A549 (cell line): ENCODE data around the gene PAX1. TPM values are rescaled to one million over a fixed set of nuclear protein-coding genes. Genes with fewer than 3 reads are reported as not detected.
A peak's percentile ranks its signal among the peaks of the same experiment; 100 is the strongest.

ENCODE experiments used
- ATAC-seq, 2 experiments: fragments of 200-7000 bp in 1 of 2; fragments of >200 bp in 1 of 2; cut with Nextera tagmentation in 1 of 2; cut with Tn5 transposase in 1 of 2; 3 replicates each; pipeline versions ENCODE4 v1.8.0 to v1.9.1; 2018 to 2020; ENCODE audit warnings: mild to moderate bottlenecking in 1 of 2, moderate library complexity in 1 of 2
- CTCF ChIA-PET: fragments of 300-600 bp; sonication (Branson Sonifier 250); formaldehyde crosslinking; extraction: SDS; loops from one replicate; lab custom pipeline; 2021; ENCODE audit warnings: antibody characterized with exemption, inconsistent platforms; lab: Yijun Ruan, JAX
- POLR2A ChIA-PET: fragments of 350-600 bp; formaldehyde crosslinking; extraction: SDS; loops from one replicate; lab custom pipeline; 2021; ENCODE audit warnings: antibody characterized with exemption, inconsistent platforms; lab: Yijun Ruan, JAX
- DNase-seq, 2 experiments: peaks; one replicate each; pipeline versions ENCODE4 v3.0.0 to v3.0.0-alpha.2; 2011 to 2016; ENCODE audit warnings: low read depth in 1 of 2, low spot score in 1 of 2
- FAIRE-seq: peaks from 2 replicates; lab custom pipeline; 2011; peaks lifted over from hg19 to GRCh38; lab: Jason Lieb, UNC
- H3K27ac ChIP-seq, 2 experiments: fragments of >200 bp; sonication (Bioruptor Twin); formaldehyde crosslinking; 3 replicates each; pipeline ENCODE4 v1.5.1; 2016 to 2017
- H3K4me1 ChIP-seq: fragments of >200 bp; sonication (Bioruptor Twin); formaldehyde crosslinking; 3 replicates; pipeline ENCODE4 v1.6.1; 2016
- H3K4me2 ChIP-seq: fragments of >200 bp; sonication (Bioruptor Twin); formaldehyde crosslinking; 3 replicates; pipeline ENCODE4 v1.6.1; 2016
- H3K4me3 ChIP-seq: fragments of >200 bp; sonication (Bioruptor Twin); formaldehyde crosslinking; 3 replicates; pipeline ENCODE4 v1.5.1; 2016
- H3K9me3 ChIP-seq: fragments of >200 bp; sonication (Bioruptor Twin); formaldehyde crosslinking; 3 replicates; pipeline ENCODE4 v1.6.1; 2016
- BCL3 ChIP-seq: fragments of >200 bp; sonication (Bioruptor Twin); formaldehyde crosslinking; IDR thresholded peaks from 3 replicates; pipeline ENCODE4 v1.6.1; 2016
- BHLHE40 ChIP-seq: IDR thresholded peaks from 2 replicates; pipeline ENCODE4 v1.6.1; 2012; ENCODE audit warnings: low read depth, low read length, inconsistent platforms
- CBX2 ChIP-seq: fragments of 200-600 bp; sonication (generic); IDR thresholded peaks from 2 replicates; pipeline ENCODE4 v1.6.1; 2016; ENCODE audit warnings: low read depth, mild to moderate bottlenecking, borderline replicate concordance
- CBX8 ChIP-seq: fragments of 200-600 bp; sonication (generic); IDR thresholded peaks from 2 replicates; pipeline ENCODE4 v1.6.1; 2016
- CHD4 ChIP-seq: fragments of 200-600 bp; sonication (generic); IDR thresholded peaks from 2 replicates; pipeline ENCODE4 v1.6.1; 2016; ENCODE audit warnings: antibody characterized with exemption, mild to moderate bottlenecking, borderline replicate concordance
- EHMT2 ChIP-seq: fragments of 200-600 bp; sonication (generic); IDR thresholded peaks from 2 replicates; pipeline ENCODE4 v1.6.1; 2016; ENCODE audit warnings: antibody characterized with exemption, low read depth, mild to moderate bottlenecking, moderate library complexity
- FOSB ChIP-seq: fragments of 250-450 bp; sonication (Bioruptor Pico); IDR thresholded peaks from 2 replicates; pipeline ENCODE4 v1.5.0; 2020; ENCODE audit warnings: mild to moderate bottlenecking, moderate library complexity
- HDAC2 ChIP-seq: fragments of 200-600 bp; sonication (generic); IDR thresholded peaks from 2 replicates; pipeline ENCODE4 v1.6.1; 2016
- HOXB13 ChIP-seq: fragments of 250-450 bp; sonication (Bioruptor Pico); IDR thresholded peaks from 2 replicates; pipeline ENCODE4 v1.5.0; 2020; ENCODE audit warnings: low read depth, mild to moderate bottlenecking, moderate library complexity
- HOXB5 ChIP-seq: fragments of 250-450 bp; sonication (Bioruptor Pico); IDR thresholded peaks from 2 replicates; pipeline ENCODE4 v1.5.0; 2020; ENCODE audit warnings: mild to moderate bottlenecking, moderate library complexity
- RAD21 ChIP-seq, 2 experiments: fragments of >200 bp in 1 of 2; sonication (Bioruptor Twin) in 1 of 2; formaldehyde crosslinking in 1 of 2; IDR thresholded peaks in 1 of 2; conservative IDR thresholded peaks in 1 of 2; 2 replicates in 1 of 2; 3 replicates in 1 of 2; pipeline ENCODE4 v1.6.1; 2012 to 2018; ENCODE audit warnings: inconsistent platforms in 1 of 2
- REST ChIP-seq: fragments of 200-600 bp; sonication (generic); IDR thresholded peaks from 2 replicates; pipeline ENCODE4 v1.6.1; 2016; ENCODE audit warnings: antibody characterized with exemption, mild to moderate bottlenecking, moderate library complexity
- SREBF2 ChIP-seq: fragments of 450-650 bp; IDR thresholded peaks from 2 replicates; pipeline ENCODE4 v1.6.1; 2014; ENCODE audit warnings: mild to moderate bottlenecking, moderate library complexity
- USF2 ChIP-seq: fragments of 450-650 bp; IDR thresholded peaks from 2 replicates; pipeline ENCODE4 v1.6.1; 2014; ENCODE audit warnings: antibody characterized with exemption
- ZSCAN20 ChIP-seq: fragments of 250-450 bp; sonication (Bioruptor Pico); IDR thresholded peaks from 2 replicates; pipeline ENCODE4 v1.8.0; 2022; ENCODE audit warnings: mild to moderate bottlenecking, moderate library complexity
- WGBS: methylation state at CpG from one replicate; pipeline ENCODE4 v1.1.6; 2017; ENCODE audit errors: missing lambda C conversion rate; 5-methylcytosine and 5-hydroxymethylcytosine counted together
- polyA plus RNA-seq, 4 experiments: library from polyadenylated mRNA; depleted of rRNA in 3 of 4; stranded (reverse); fragments of >200 nt; fragmentation: RNase III in 1 of 4; extraction: RNeasy Plus Mini Kit Qiagen cat#74134 plus additional on column Dnase treatment in 1 of 4; gene quantifications; 2 replicates in 3 of 4; 3 replicates in 1 of 4; pipeline ENCODE4 v1.2.3, GENCODE V29; 2011 to 2017
- TF ChIP-seq, protein P1 (sequence below): fragments of >200 bp; sonication (Bioruptor Twin); formaldehyde crosslinking; IDR thresholded peaks from 3 replicates; pipeline ENCODE4 v1.5.1; 2016
- TF ChIP-seq, protein P2 (sequence below): fragments of 250-450 bp; sonication (Bioruptor Pico); IDR thresholded peaks from 2 replicates; pipeline ENCODE4 v1.5.0; 2021; ENCODE audit warnings: mild to moderate bottlenecking, moderate library complexity, borderline replicate concordance
- TF ChIP-seq, protein P3 (sequence below): IDR thresholded peaks from 2 replicates; pipeline ENCODE4 v1.6.1; 2012

PAX1 gene
- polyA plus RNA-seq, 2 of the 4 experiments (the other 2 are of a cell fraction) = not detected

- DNase-seq = no peak
- ChIA-PET CTCF (interaction anchor here (2.6 kb wide), 1 partner anchor 22 kb away, joined by 8 read pairs; no protein-coding TSS in a partner anchor), POLR2A (no interaction called here)
- no peak for ATAC-seq
- no peaks in the 10 kb centered on the region for H3K4me1 ChIP-seq
- FAIRE-seq = no peak
- TF ChIP-seq FOSB (CRISPR knock-in tag) = no peak
- TF ChIP-seq BCL3 = no peak
- TF ChIP-seq HOXB5 (CRISPR knock-in tag) = no peak
- no peak for TF ChIP-seq HOXB13 (CRISPR knock-in tag)
- TF ChIP-seq, protein P1, sequence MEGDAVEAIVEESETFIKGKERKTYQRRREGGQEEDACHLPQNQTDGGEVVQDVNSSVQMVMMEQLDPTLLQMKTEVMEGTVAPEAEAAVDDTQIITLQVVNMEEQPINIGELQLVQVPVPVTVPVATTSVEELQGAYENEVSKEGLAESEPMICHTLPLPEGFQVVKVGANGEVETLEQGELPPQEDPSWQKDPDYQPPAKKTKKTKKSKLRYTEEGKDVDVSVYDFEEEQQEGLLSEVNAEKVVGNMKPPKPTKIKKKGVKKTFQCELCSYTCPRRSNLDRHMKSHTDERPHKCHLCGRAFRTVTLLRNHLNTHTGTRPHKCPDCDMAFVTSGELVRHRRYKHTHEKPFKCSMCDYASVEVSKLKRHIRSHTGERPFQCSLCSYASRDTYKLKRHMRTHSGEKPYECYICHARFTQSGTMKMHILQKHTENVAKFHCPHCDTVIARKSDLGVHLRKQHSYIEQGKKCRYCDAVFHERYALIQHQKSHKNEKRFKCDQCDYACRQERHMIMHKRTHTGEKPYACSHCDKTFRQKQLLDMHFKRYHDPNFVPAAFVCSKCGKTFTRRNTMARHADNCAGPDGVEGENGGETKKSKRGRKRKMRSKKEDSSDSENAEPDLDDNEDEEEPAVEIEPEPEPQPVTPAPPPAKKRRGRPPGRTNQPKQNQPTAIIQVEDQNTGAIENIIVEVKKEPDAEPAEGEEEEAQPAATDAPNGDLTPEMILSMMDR = no peak
- no peak overlapping the region for H3K27ac ChIP-seq
- H3K4me2 ChIP-seq = no peak overlapping the region
- H3K4me3 ChIP-seq = no peak overlapping the region
- H3K9me3 ChIP-seq = no peaks in the 10 kb centered on the region
These were observed 35.8 kb downstream of the PAX1 start for GRCh38 chr20:21741266-21741665.

DNA sequence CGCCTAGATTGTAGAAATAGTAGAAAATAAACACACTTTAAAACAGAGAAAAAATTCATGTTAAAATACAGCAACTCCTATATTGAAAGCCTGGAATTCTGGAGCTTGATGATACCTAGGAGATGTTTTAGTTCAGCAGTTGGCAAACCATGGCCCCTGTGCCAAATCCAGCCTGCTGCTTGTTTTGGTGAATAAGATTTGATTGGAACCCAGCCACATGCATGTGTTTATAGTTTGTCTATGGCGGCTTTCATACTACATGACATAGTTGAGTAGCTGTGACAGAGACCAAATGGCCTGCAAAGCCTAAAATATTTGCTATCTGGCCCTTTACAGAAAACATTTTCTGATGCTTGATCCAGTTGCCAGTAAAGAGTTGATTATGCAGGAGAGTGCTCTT is 57.2 kb downstream of the PAX1 start:
- ATAC-seq (no peak), FAIRE-seq (no peak), DNase-seq (no peak)
- no peak for TF ChIP-seq BHLHE40
- TF ChIP-seq, protein P2, sequence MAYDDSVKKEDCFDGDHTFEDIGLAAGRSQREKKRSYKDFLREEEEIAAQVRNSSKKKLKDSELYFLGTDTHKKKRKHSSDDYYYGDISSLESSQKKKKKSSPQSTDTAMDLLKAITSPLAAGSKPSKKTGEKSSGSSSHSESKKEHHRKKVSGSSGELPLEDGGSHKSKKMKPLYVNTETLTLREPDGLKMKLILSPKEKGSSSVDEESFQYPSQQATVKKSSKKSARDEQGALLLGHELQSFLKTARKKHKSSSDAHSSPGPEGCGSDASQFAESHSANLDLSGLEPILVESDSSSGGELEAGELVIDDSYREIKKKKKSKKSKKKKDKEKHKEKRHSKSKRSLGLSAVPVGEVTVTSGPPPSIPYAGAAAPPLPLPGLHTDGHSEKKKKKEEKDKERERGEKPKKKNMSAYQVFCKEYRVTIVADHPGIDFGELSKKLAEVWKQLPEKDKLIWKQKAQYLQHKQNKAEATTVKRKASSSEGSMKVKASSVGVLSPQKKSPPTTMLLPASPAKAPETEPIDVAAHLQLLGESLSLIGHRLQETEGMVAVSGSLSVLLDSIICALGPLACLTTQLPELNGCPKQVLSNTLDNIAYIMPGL = no peak
- TF ChIP-seq CBX8 = no peak
- ChIA-PET POLR2A (no interaction called here), CTCF (interaction anchor here (1.0 to 3.2 kb wide), 4 partner anchors 11 to 60 kb away, joined by 3 to 9 read pairs (median 6); no protein-coding TSS in a partner anchor)
- H3K4me1 ChIP-seq = no peaks in the 10 kb centered on the region
- H3K4me2 ChIP-seq = no peak overlapping the region
- no peaks in the 10 kb centered on the region for H3K9me3 ChIP-seq
- no peak overlapping the region for H3K27ac ChIP-seq
- no peak overlapping the region for H3K4me3 ChIP-seq
- WGBS = 12% methylated on average over 2 of the region's 2 CpGs

DNA sequence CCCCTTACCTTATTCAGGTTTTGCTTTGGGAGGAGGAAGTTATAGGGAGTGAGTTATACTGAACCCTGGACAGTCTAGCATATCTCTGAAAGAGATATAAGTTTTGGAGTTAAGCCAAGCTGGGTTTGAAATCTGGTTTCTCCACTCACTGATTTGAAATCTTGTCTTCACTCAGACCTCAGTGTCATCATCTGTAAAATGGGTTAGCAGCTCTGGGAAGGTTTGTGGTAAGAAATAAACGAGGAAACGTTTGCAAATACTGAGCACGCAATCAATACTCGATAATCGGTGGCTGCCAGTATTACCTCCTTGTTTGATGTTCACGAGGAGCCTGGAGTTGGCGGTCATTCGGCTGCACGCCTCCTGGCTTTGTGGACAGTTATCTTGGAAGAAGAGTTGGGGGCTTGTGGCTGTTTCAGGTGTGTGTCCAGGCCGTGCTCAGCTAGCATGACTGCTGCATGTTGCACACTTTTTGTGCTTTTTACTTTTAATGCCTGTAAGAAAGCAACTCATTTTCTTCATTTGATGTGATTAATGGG is 61.8 kb downstream of the PAX1 start:
- Histone ChIP-seq H3K4me3 (no peak overlapping the region), H3K4me1 (no peaks in the 10 kb centered on the region), H3K27ac (no peak overlapping the region), H3K9me3 (no peaks in the 10 kb centered on the region), H3K4me2 (peak overlapping the region; percentile 45)
- no peak for TF ChIP-seq HOXB5 (CRISPR knock-in tag)
- no peak for TF ChIP-seq EHMT2
- no peak for TF ChIP-seq CHD4
- no peak for TF ChIP-seq SREBF2
- no peak for TF ChIP-seq HDAC2
- TF ChIP-seq ZSCAN20 = no peak
- no peak for TF ChIP-seq USF2
- no peak for TF ChIP-seq REST
- no peak for TF ChIP-seq RAD21 (conservative IDR thresholded peaks at IDR 0.05 in 1 of 2, IDR thresholded peaks at IDR 0.05 in 1 of 2)
- TF ChIP-seq CBX8 = no peak
- TF ChIP-seq, protein P3, sequence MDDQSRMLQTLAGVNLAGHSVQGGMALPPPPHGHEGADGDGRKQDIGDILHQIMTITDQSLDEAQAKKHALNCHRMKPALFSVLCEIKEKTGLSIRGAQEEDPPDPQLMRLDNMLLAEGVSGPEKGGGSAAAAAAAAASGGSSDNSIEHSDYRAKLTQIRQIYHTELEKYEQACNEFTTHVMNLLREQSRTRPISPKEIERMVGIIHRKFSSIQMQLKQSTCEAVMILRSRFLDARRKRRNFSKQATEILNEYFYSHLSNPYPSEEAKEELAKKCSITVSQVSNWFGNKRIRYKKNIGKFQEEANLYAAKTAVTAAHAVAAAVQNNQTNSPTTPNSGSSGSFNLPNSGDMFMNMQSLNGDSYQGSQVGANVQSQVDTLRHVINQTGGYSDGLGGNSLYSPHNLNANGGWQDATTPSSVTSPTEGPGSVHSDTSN = no peak
- no peak for TF ChIP-seq CBX2
- ChIA-PET CTCF (interaction anchor here (0.6 to 3.2 kb wide), 14 partner anchors 11 to 918 kb away, joined by 3 to 10 read pairs (median 3); no protein-coding TSS in a partner anchor), POLR2A (no interaction called here)
- no peak for DNase-seq
- no peak for ATAC-seq
- WGBS = 57% methylated on average over 10 of the region's 10 CpGs
- no peak for FAIRE-seq
